ENCODE measurements around the gene DCUN1D2.

DNA sequence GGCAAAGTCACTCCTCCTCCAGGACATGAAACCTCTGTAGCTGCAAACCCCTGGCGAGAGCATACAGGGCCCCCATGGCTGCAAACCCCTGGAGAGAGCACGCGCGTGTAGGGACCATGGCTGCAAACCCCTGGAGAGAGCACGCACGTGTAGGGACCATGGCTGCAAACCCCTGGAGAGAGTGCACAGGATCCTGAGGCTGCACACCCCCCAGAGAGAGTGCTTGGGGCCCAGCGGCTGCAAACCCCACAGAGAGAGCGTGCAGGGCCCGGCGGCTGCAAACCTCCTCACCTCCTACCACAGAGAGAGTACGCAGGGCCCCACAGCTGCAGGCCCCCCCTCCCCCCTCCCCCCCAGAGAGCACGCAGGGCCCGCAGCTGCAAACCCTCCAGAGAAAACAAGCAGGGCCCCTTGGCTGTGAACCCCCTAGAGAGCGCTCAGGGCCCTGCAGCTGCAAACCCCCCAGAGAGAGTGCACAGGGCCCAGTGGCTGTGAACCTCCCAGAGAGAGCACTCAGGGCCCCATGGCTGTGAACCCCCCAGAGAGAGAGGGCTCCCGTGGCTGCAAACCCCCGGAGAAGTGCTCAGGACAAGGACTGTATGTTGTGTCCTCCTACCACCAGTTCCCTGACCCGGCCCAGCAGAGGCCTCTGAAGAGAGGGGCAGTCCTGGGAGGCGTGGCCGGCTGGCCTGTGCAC is 44.6 kb downstream of the DCUN1D2 start:
- no peak for TF ChIP-seq POLR2A (IDR thresholded peaks at IDR 0.05)
- TF ChIP-seq, protein P1, sequence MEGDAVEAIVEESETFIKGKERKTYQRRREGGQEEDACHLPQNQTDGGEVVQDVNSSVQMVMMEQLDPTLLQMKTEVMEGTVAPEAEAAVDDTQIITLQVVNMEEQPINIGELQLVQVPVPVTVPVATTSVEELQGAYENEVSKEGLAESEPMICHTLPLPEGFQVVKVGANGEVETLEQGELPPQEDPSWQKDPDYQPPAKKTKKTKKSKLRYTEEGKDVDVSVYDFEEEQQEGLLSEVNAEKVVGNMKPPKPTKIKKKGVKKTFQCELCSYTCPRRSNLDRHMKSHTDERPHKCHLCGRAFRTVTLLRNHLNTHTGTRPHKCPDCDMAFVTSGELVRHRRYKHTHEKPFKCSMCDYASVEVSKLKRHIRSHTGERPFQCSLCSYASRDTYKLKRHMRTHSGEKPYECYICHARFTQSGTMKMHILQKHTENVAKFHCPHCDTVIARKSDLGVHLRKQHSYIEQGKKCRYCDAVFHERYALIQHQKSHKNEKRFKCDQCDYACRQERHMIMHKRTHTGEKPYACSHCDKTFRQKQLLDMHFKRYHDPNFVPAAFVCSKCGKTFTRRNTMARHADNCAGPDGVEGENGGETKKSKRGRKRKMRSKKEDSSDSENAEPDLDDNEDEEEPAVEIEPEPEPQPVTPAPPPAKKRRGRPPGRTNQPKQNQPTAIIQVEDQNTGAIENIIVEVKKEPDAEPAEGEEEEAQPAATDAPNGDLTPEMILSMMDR (IDR thresholded peaks at IDR 0.05) = no peak
- TF ChIP-seq POLR2AphosphoS5 (IDR thresholded peaks at IDR 0.05) = no peak

All from breast epithelium (tissue), 3 donors.